Right forelimb (tissue), 1 donor: Measurements from ENCODE around the gene HLA-DMB.

ENCODE experiments used
- DNase-seq: peaks from one replicate; pipeline ENCODE4 v3.0.0-alpha.2; 2018

Gene HLA-DMB

DNA sequence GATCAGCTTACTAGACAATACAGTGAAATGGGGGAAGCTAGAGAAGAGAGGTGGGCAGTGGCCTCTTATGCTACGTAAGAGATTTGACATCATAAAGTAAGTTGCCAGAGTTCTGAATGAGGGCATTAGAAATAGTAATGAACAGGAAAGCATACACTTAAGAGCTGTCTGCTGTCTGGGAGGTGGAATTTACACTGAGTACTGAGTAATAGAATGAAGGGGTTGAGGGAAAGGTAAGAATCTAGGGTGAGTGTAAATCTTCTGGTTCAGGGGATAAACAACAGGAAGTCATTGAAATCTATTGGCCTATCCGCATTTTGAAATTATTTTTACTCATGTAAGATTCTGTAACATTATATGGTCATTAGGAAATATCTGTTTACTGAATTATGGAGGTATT is 35.8 kb downstream of the HLA-DMB start:
- DNase-seq: no peak

DNA sequence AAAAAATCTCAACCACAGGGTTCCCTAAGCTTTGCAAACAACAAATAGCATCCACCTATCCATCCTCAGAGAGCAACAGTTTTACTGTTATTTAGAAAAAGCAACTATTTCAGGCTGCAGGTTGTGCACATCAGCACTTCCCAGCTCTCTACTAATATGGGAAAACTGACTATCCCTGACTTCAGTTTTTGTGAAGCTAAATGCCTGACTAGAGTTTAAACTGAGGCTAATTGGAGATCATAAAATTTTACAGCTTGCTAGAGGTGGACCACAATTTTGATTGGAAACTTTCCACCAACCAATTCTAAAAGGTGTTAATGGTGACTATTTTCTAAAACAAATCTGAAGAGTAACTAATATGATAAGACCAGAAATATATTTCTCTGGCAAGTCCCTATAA is 36.9 kb downstream of the HLA-DMB start:
- no peak for DNase-seq

DNA sequence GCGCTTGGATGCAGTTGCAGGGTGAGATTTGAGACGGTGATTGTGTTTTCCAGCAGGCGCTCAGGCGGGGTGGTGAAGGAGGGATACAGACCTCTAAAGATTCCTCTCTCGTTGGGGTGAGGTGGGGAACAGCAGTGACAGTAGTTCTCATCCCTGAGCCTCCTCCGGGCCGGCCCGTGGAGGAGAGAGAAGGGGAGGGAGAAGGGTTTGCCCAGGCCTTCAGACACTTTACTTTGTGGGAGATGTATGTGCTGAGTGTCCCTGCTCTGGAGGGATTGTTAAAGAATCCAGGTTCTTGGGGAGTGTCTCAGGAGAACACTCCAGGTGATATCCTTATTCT is 45.9 kb downstream of the HLA-DMB start:
- no peak for DNase-seq

DNA sequence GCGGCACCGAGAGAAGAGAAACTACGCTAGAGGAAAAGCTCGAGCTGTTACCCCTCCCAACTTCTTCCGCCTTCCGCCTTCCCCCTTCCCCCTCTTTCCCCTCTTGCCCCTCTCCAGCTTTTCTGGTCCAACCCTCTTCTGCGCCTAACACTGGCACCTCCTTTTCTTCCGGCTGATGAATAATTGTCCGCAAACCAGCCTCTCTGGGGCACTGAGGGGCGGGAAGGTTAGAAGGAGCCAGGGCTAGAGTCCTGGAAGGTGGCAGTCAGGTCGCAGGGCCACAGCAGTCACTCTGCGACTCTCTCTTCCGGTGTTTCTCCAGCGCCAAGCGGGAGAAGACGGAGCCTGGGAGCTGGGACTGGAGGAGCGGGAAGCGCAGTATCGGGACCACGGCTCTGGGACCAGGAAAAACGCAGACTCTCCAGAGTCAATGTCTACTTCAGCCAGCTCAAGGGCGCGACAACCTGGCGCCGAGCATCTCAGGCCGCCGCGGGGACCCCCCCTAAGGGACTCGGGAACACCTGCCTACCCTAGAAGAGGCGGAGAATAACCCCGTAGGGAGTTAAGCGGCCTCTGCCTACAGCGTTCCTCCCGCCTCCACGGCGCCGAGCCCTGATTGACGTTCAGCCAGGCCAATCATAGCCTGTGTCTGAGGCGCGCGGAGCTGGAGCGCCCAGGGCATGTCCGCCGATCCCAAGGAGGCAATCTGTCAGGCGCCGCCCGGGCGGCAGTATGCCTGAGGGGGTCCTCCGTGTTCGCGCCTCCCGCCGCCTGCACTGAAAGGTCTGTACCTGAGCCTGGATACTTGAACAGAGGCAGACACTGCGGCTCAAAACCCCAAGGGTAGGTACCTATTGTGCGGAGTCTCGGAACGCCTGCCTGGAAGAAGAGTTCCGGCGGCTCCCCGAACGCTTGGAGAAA is 46.5 kb downstream of the HLA-DMB start:
- peak; percentile 97 for DNase-seq

DNA sequence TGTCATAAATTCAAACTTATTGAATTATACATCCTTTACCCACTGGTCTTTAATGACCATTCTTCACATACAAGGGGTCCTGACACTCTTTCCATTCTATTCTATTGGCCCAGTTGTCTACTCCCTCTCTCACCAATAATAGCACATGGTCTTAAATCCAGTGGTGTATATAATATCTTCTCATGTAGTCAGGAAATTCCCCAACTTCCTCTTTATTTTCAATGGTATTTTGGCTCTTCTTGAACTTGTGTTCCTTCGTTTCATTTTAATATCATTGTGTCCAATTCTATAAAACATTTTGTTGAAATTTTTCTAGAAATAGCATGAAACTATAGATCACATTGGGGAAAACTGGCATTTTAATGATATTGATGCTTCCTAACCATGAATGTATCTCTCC is 50.0 kb downstream of the HLA-DMB start:
- DNase-seq: no peak

DNA sequence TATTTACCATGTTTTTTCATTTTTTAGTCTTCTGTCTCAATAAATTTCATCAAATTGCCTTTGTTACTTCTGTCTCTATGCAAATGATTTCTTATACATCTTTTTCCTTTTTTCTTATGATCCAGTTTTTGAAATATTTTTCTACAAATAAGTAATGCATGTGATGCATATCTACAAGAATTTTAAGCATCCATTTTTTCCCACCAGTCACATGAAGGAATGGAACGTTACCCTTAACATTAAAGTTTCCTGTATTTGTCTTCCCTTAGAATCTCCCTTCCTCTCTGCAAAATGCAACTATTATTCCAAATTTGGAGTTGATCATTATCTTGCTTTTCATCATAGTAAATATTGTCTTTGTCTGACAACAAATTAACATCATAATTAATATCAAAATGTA is 51.3 kb downstream of the HLA-DMB start:
- DNase-seq: no peak

DNA sequence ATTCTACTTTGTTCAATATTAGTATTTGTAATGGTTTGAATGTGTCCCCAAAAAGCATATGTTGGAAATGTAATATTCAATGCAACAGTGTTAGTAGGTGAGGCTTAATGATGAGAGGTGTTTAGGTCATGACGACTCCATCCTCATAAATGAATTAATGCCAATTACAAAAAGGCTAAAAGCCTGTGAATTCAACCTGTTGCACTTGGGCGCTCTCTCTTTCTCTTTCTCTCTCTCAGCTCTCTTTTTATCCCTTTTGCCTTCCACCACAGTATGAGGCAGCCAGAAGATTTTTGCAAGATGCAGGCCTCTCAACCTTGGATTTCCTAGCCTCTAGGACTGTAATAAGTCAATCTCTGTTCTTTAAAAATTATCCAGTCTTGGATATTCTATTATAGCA is 52.3 kb downstream of the HLA-DMB start:
- DNase-seq: no peak

DNA sequence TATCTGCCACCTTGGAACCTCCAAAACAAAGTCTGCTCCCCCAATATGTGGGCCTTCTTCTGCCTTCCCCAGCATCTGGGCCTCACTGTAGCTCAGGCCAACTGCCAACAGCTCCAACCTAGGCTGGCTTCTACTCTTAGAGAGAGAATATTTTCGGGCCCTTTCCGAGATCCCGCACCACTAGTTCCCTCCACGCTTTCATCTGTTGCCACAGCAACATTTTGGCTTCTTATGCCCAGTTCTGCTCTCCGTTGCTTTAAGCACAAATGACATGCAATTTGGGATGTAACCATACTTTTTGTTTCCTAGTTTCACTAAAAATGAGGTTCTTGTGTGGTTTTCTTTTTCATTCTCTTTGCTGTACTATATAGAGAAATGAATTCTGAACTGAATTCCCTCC is 53.2 kb downstream of the HLA-DMB start:
- DNase-seq: no peak

DNA sequence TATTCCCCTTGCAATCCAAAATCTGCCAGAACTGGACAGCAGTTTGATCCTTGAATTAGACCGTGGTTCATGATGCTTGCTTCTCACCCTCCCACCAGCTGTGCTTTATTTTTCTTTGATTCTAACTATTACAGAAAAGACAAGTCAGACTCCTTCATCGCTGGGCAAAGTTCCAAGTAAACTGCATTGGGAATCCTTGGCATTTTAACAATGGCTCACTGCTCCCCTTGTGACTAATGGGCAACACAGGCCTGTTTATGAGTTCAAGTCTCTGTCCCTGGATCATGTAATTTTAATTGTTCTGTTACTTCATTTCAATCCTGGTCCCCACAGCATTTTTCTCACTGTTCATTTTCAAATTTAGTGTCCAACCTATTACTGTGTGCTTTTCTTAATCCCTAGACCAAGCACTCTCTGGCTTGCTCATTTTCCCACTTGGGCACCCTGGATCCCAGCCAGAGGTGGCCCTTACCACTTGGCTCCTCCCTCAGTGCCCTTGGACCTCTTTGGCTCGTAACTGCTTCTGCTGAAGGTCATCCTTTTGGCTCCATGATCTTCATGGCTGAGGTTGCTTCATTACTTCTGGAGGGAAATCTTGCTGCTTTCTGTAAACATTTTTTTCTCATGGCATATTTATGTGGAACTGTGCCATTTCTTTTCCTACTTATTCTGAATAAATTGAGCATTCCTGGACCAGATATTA is 54.0 kb downstream of the HLA-DMB start:
- no peak for DNase-seq

DNA sequence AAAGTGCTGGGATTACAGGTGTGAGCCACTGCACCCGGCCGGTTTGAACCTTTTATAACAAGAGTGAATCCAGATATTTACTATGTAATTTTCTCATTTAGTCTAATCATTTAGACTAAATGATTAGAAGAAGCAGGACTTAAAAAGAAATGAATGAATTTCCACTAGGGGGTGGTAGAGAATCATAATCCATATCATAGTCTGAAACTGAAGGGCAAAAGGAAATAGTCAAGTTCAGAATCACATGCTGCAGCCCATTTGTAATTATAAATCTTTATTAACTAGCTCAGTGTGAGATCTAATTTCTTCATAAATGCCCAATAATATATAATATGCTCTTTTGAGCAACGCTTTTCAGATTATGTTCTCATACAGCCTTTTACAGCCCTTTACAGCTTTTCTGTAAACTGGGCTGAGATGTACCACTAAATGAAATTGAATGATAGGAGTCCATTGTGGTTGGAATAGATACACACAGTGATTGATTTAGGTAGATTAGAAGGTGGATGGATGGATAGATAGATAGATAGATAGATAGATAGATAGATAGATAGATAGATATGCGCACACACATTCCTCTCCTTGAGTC is 55.0 kb downstream of the HLA-DMB start:
- no peak for DNase-seq
